Activated CD8-positive, alpha-beta memory T cell treated with anti-CD3 and anti-CD28 coated beads for 36 hours (primary cell): ENCODE results near the gene ANKRD13C. TPM values are rescaled to one million over a fixed set of nuclear protein-coding genes. Genes with fewer than 3 reads are reported as not detected.

Source experiments
- CTCF ChIA-PET: fragments of 350-600 bp; sonication (Branson Sonifier 250); formaldehyde crosslinking; loops from one replicate; lab custom pipeline; 2021; ENCODE audit warnings: antibody characterized with exemption; lab: Charles Lee
- POLR2A ChIA-PET: fragments of 350-600 bp; sonication (Branson Sonifier 250); formaldehyde crosslinking; loops from one replicate; lab custom pipeline; 2021; ENCODE audit warnings: antibody characterized with exemption; lab: Charles Lee
- total RNA-seq, 2 experiments: library from RNA; stranded (reverse); gene quantifications; one replicate each; pipeline ENCODE4 v1.2.3, GENCODE V29; 2021

The ANKRD13C gene
- total RNA-seq, 2 experiments from 2014 or later, result 22.2 to 24.8 TPM

GRCh38 chr1:70318191-70318590 is 36.3 kb downstream of the ANKRD13C start:
- ChIA-PET POLR2A (no interaction called here), CTCF (no interaction called here)

- POLR2A ChIA-PET, result no interaction called here
Measured at GRCh38 chr1:70317087-70317486, 37.4 kb downstream of the ANKRD13C start.

DNA sequence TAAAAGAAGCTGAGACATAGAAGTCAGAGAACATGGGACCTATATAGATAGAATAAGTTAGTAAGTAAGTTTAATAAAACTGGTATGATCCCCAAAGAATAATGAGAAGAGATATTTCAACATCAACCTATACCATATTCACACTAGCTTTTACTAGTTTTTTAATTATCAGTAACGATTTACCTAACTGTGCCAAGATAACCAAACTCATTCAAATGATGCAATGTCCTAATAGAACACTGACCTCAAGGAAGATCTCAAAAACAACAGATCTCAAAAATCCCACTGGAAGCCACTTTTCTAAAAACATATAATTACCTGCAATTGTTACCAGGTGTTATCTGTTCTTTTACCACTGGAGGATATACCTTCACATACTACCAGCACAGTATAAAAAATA is 38.7 kb downstream of the ANKRD13C start:
- ChIA-PET CTCF (no interaction called here), POLR2A (no interaction called here)

More at GRCh38 chr1:70317087-70317486, 37.4 kb downstream of the ANKRD13C start:
- CTCF ChIA-PET, result no interaction called here

DNA sequence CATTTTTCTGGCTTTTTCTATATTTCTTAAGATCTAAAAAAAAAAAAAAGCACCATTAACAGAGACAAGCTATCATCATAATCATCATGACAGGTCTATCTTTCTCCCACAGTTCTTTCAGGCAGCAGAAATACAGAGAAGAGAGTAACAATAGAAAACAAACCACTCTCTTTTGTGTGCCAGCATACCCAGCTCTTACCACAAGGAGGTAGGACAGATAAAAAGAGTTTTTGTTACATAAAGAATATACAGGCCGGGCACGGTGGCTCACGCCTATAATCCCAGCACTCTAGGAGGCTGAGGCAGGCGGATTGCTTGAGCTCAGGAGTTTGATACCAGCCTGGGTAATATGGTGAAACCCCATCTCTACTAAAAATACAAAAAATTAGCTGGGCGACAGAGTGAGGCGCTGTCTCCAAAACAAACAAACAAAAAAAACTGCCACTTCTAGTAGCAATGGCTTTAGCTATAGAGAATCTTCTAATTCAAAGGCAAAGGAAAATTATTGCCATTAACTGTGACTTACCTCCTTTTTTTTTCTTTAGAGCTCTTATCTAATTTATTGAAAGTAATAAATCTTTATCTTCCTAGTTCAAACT is 39.7 kb downstream of the ANKRD13C start:
- POLR2A ChIA-PET, result interaction anchor here (0.7 kb wide), 1 partner anchor 211 kb away, joined by 3 read pairs; no protein-coding TSS in a partner anchor
- CTCF ChIA-PET, result no interaction called here

DNA sequence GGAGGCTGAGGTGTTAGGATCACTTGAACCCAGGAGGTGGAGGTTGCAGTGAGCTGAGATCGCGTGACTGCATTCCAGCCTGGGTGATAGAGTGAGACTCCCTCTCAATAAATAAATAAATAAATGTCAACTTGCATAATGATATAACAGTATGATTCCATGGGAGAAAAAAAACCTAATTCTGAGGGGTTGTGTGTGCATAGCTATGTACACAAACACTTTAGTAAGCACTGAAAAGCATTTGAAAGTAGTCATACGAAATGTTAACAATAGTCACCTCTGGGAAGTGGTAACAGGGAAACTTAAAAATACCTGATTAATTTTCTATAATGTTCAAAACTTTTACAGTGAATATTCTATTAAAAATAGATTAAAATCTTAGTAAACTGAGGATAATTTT is 43.2 kb downstream of the ANKRD13C start:
- ChIA-PET CTCF (no interaction called here), POLR2A (no interaction called here)

DNA sequence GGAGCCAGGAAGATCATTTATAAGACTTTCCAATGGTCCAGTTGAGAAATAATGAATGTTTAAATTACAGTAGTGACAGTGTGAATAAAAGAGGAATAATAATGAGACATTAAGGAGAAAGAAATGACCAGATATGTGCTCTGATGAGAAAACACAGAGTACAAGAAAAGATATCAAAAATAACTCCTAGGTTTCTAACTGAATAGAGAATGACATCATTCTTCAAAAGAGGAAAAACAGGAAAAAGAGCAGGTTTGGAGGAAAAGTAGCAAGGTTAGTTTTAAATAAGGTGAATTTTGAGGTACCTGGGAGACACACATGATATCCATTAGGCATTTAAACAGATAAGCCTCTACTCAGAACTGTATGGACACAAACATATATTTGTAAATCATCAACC is 55.0 kb downstream of the ANKRD13C start:
- POLR2A ChIA-PET, result no interaction called here
- CTCF ChIA-PET, result no interaction called here

GRCh38 chr1:70295749-70296148 is 58.8 kb downstream of the ANKRD13C start:
- POLR2A ChIA-PET, result no interaction called here
- CTCF ChIA-PET, result no interaction called here

GRCh38 chr1:70293186-70293843 is 61.2 kb downstream of the ANKRD13C start:
- CTCF ChIA-PET, result no interaction called here

DNA sequence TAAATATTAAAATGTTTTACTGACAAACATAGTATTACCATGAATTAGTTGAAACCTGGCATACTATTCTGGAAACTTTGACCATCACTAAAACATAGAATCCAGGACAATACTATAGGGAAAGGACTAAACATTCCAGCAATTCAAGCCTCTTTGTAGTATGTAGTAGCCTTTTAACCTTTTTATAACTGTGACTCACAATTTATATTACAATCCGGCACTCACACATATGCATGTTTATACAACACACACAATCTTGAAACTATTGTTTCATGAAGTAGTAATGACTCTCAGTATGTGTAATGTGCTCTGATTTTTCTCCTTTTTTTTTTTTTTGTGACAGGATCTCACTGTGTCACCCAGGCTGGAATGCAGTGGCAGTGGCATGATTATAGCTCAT is 64.3 kb downstream of the ANKRD13C start:
- ChIA-PET POLR2A (no interaction called here), CTCF (no interaction called here)

More at GRCh38 chr1:70293186-70293843, 61.2 kb downstream of the ANKRD13C start:
- POLR2A ChIA-PET, result interaction anchor here (0.5 kb wide), 1 partner anchor 53 kb away, joined by 5 read pairs; no protein-coding TSS in a partner anchor

- POLR2A ChIA-PET, result no interaction called here
Measured at GRCh38 chr1:70288166-70288565, 66.4 kb downstream of the ANKRD13C start.

DNA sequence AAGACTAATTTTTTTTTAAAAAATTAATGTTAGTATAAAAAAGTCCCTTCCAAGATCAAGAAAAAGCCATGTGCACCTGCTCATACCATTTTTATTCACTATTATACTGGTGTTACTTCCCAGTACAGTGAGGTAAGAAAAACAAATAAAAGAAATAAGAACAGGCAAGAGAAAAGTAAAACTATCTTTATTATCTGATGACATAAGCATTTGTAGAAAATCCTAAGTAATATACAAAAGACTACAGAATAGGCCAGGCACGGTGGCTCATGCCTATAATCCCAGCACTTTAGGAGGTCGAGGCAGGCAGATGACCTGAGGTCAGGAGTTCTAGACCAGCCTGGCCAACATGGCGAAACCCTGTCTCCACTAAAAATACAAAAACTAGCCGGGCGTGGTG is 68.1 kb downstream of the ANKRD13C start:
- CTCF ChIA-PET, result no interaction called here
- POLR2A ChIA-PET, result no interaction called here

More at GRCh38 chr1:70288166-70288565, 66.4 kb downstream of the ANKRD13C start:
- CTCF ChIA-PET, result interaction anchor here (0.6 kb wide), 1 partner anchor 30 kb away, joined by 3 read pairs; no protein-coding TSS in a partner anchor

GRCh38 chr1:70284366-70284765 is 70.2 kb downstream of the ANKRD13C start:
- ChIA-PET CTCF (no interaction called here), POLR2A (interaction anchor here (0.7 kb wide), 1 partner anchor 491 kb away, joined by 7 read pairs; no protein-coding TSS in a partner anchor)

DNA sequence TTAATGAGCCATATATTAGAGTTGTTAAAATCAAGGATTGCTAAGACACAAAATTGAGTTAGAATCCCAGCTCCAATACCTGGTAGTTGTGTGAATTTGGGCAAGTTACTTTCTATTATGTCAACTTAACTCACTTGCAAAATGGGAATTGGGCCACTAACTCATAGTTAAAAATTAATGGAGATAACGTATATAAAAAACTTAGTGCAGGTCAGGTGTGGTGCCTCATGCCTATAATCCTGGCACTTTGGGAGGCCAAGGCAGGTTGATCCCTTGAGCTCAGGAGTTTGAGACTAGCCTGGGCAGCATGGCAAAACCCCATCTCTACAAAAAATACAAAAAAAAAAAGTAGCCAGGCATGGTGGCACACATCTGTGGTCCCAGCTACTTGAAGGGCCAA is 75.8 kb downstream of the ANKRD13C start:
- POLR2A ChIA-PET, result no interaction called here

DNA sequence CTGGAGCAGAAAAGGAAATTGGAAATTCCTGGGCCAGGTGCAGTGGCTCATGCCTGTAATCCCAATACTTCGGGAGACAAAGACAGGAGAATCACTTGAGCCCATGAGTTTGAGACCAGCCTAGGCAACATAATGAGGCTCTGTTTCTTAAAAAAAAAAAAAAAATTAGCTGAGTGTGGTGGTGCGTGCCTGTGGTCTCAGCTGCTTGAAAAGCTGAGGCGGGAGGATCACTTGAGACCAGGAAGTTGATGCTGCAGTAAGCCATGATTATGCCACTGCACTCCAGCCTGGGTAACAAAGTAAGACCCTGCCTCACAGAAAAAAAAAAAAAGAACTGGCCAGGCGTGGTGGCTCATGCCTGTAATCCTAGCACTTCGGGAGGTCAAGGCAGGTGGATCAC is 76.6 kb downstream of the ANKRD13C start:
- CTCF ChIA-PET, result no interaction called here
- POLR2A ChIA-PET, result no interaction called here

More for the DNA sequence above, 75.8 kb downstream of the ANKRD13C start:
- CTCF ChIA-PET, result no interaction called here

- CTCF ChIA-PET, result no interaction called here
Measured at GRCh38 chr1:70265946-70266345, 88.6 kb downstream of the ANKRD13C start.

GRCh38 chr1:70264839-70265238 is 89.7 kb downstream of the ANKRD13C start:
- ChIA-PET CTCF (no interaction called here), POLR2A (no interaction called here)

More at GRCh38 chr1:70265946-70266345, 88.6 kb downstream of the ANKRD13C start:
- POLR2A ChIA-PET, result no interaction called here

DNA sequence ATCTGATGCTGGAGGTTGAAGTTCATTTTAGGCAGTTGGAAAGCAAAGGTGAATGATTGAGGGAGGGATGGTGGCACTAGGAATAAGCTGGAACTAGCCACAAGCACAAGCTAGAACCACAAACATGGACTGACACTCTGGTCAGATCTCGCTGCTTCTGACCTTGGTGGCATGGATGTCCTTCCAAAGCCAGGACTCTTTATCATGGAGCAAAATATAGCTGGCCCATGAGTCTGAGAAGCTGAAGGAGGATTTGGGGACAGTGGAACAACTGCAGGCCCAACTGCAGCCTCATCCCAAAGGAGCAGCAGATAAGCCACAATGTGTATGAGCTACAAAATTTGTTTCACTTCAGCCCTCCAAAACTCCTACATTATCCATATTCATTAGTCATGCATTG is 97.9 kb downstream of the ANKRD13C start:
- CTCF ChIA-PET, result interaction anchor here (0.6 kb wide), 1 partner anchor 28 kb away, joined by 3 read pairs; no protein-coding TSS in a partner anchor
- POLR2A ChIA-PET, result no interaction called here

GRCh38 chr1:70248729-70249128 is 105.8 kb downstream of the ANKRD13C start:
- ChIA-PET CTCF (no interaction called here), POLR2A (interaction anchor here (0.5 kb wide), 1 partner anchor 228 kb away, joined by 3 read pairs; no protein-coding TSS in a partner anchor)

DNA sequence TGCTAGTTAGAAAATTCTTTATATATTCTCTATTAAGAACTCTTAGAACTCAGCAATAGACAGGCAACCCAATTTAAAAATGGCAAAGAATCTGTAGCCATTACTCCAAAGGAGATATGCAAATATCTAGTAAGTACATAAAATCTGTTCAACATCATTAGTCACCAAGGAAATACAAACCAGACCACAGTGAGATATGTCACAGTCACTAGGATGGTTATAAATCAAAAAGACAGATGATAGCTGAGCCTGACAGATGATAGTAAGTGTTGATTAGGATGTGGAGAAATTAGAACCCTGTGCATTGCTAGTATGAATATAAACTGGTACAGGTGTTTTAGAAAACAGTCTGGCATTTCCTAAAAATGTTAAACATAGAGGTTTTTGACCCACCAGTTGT is 106.8 kb downstream of the ANKRD13C start:
- CTCF ChIA-PET, result no interaction called here

DNA sequence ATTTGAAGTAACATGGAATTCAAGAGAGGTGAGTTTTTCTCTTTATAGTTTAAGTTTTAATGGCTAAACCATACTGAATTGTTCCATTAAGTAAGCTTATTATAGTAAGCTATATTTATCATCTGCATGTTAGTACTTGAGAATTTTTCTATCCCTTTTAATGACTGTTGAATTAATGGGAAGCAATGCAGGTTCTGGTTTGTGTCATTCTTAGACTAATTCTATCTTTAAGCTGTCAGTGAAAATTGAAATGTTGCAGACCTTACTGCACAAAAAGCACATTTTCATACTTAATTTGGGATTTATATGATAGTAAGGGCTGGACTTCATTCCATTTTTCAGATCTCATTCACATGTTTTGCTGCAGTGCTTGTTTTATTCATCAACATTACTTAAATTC is 107.4 kb downstream of the ANKRD13C start:
- ChIA-PET CTCF (no interaction called here), POLR2A (interaction anchor here (1.0 to 1.1 kb wide), 2 partner anchors 10 to 26 kb away, joined by 3 read pairs; partner anchors contain the start of gene SRSF11)

More for the DNA sequence above, 106.8 kb downstream of the ANKRD13C start:
- POLR2A ChIA-PET, result interaction anchor here (1.1 kb wide), 1 partner anchor 26 kb away, joined by 3 read pairs; the partner anchor contains the start of gene SRSF11
